Measurements from ENCODE around the gene DNAJC4.

The DNAJC4 gene

DNA sequence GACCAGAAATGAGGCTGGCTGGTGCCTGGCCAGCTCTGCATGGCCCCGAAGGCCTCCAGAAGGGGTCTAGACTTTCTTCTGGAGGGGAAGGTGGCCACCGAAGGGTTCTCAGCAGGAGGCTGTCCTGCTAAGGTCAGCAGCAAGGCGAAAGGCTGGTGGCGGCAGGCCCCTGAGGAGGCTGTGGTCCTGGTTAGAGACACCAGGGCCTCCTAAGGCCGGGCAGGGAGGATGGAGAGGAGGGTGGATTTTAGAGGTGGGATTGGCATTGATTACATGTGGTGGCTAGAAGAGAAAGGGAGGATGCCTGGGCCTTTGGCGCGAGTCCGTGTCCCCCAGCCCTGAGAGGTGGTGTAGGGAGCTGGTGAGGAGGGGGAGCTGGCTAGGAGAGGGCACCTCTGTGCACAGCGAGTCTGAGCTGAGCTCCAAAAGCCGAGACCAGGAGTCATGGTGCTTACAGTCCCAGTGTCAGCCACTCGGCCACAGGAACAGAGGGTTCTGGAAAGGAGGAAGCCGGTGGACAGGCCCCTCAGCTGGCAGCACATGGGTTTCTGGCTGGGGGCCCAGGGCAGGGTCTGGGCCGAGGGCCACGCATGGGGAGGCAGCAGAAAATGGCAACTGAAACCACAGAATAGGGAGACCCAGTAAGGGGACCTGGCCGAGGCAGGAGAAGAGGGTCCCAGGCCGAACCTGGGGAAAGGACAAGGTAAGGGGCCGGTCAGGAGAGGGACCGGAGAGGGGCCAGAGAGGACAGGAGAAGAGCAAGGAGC is 21.4 kb upstream of the DNAJC4 start:
- no peak for DNase-seq

GRCh38 chr11:64209563-64209843 is 20.8 kb upstream of the DNAJC4 start:
- DNase-seq = no peak

- DNase-seq = no peak
These were observed 19.9 kb upstream of the DNAJC4 start for GRCh38 chr11:64210301-64211020.

DNA sequence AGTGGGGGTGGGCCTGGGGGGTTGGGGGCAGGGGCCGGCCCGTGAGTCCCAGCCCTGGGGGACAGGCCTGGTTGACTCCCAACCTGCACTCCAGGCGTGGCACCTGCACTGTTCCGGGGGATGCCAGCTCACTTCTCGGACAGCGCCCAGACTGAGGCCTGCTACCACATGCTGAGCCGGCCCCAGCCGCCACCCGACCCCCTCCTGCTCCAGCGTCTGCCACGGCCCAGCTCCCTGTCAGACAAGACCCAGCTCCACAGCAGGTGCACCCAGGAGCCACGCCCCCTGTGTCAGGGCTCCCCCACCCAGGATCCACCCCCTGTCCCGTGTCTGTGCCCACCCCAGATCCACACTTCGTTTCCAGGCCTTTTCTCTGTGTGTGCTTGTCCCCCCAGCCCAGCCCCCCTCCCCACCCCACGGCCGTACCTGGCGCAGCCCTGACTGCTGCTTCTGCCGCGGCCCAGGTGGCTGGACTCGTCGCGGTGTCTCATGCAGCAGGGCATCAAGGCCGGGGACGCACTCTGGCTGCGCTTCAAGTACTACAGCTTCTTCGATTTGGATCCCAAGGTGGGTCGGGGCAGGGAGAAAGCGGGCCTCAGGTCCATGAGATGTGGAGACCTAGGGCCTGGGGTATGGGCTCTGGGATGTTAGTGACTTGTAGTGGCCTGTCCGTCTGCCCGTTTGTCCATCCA is 19.0 kb upstream of the DNAJC4 start:
- no peak for DNase-seq

DNA sequence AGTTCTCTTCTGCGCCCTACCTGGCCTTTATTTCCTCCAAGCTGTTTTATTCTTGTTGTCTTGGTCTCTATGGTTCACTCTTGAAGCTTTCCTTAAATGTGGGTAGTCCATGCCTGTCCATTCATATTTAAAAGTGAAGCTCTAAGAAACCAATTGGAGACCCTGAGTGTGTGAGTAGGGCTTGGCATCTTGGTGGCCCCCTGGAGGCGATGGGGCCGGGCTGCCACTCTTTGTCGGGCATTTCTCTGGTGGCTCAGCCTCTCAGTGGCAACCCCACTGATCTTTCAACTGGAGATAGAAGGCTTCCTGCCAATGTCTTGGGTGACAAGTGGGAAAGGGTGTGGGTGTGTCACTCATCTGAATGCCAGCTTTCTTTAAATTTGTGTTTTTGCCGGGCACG is 13.5 kb upstream of the DNAJC4 start:
- DNase-seq = no peak

DNA sequence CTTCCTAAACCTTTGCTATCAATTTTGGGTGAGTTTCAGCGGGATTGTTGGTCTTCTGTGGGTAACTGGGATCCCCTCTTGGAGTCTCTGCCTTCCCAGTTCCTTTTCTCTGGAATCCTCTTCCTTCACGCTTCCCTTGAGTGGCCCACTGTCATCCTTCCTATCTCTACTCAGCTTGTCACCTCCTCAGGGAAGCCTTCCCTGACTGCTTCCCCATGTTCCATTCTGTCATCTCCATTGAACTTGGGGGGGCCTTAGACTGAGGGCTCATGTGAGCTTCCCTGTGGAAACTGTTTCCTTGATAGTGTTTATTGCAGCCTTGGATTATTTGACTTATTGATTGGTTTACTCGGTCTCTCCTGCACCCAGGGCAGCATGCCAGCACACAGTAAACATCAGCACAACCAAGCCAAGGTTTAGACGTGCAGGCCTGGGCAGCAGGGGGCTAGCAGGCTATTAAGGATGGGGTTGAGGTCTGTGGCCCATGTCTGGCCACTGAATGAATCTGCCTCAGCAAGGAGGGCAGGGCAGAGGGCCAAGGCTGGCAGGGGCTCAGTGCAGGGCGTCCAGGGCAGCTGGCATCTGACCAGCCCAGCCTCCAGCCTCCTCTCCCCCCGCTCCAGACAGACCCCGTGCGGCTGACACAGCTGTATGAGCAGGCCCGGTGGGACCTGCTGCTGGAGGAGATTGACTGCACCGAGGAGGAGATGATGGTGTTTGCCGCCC is 11.6 kb upstream of the DNAJC4 start:
- DNase-seq = no peak

DNA sequence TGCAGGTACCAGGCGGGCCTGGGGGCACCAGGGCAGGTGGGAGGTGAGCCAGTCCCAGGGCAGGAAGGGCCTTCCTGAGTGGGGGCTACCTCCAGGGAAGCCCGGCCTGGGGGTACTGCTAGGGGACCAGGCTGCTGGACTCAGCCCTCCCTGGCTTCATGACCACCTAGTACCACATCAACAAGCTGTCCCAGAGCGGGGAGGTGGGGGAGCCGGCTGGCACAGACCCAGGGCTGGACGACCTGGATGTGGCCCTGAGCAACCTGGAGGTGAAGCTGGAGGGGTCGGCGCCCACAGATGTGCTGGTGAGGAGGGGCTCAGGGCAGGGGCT is 11.0 kb upstream of the DNAJC4 start:
- DNase-seq = no peak

GRCh38 chr11:64219755-64220154 is 10.6 kb upstream of the DNAJC4 start:
- no peak for DNase-seq

- DNase-seq = no peak
These were observed 10.1 kb upstream of the DNAJC4 start for GRCh38 chr11:64220271-64220670.

DNA sequence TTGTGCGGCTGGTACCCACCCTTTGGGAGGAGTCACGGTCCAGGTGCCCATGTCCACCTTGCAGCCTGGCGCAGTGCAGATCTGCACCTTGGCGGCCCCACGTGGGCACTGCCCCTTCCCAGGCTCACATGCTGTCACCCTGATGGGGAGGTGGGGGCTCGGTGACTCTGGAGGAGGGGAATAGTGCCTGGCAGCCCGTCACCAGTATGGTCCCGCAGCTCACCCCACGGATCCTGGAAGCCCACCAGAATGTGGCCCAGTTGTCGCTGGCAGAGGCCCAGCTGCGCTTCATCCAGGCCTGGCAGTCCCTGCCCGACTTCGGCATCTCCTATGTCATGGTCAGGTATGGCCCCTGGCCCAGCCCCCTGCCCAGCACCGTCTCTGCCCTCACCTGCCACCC is 9.6 kb upstream of the DNAJC4 start:
- no peak for DNase-seq

- no peak for DNase-seq
These were observed 7.7 kb upstream of the DNAJC4 start for GRCh38 chr11:64222651-64223000.

DNA sequence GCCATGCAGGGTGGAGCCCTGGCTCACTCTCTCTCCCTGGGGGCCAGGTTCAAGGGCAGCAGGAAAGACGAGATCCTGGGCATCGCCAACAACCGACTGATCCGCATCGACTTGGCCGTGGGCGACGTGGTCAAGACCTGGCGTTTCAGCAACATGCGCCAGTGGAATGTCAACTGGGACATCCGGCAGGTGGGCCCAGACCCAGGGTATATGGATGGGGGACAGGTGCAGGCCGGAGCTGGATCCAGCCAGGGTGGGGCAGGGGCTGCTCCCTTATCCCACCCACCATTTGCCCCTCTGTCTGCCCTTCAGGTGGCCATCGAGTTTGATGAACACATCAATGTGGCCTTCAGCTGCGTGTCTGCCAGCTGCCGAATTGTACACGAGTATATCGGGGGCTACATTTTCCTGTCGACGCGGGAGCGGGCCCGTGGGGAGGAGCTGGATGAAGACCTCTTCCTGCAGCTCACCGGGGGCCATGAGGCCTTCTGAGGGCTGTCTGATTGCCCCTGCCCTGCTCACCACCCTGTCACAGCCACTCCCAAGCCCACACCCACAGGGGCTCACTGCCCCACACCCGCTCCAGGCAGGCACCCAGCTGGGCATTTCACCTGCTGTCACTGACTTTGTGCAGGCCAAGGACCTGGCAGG is 7.2 kb upstream of the DNAJC4 start:
- no peak for DNase-seq

- no peak for DNase-seq
These were observed 6.0 kb upstream of the DNAJC4 start for GRCh38 chr11:64224151-64224890.

DNA sequence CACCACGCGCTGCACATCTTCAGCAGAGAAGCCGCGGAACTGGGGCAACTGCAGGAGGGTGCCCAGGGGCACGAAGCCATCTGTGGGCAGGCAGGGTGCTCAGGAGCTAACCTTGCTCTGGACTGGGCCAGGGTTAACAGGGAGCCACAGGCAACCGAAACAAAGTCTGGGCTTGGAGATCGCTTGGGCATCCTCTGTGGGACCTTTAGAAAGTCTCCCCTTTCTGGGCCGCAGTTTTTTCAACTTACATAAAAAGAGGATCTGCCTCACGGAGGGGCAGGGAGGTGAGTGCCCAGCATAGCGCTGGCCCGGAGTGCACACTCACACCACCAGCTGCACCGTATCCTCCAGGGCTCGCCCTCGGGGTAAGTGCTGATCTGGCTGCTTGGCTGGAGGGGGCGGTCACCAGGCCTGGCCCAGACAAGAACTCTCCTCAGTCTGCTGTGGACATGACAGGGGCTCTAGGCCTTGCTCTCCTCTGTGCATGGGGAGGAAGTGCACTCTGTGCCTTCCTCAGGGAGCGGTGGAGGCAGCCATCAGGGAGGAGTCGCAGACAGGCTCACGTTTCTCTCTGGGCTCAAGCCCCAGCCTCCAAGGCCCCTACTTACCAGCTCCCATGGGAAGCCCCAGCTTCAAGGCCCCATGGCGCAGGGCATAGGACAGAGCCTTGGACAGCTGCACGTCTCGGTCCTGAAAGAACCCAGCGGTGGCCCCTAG is 5.3 kb upstream of the DNAJC4 start:
- DNase-seq = no peak

- peak; percentile 89 for DNase-seq
These were observed 4.5 kb upstream of the DNAJC4 start, which contains the start of the genes NUDT22 and TRPT1 for GRCh38 chr11:64225608-64226506. TSS of gene NUDT22 (plus strand) at chr11:64226274. CDS start at chr11:64226653, 379 bp downstream. TSS of gene TRPT1 (minus strand) at chr11:64226186. CDS start at chr11:64225860, 326 bp downstream.

DNA sequence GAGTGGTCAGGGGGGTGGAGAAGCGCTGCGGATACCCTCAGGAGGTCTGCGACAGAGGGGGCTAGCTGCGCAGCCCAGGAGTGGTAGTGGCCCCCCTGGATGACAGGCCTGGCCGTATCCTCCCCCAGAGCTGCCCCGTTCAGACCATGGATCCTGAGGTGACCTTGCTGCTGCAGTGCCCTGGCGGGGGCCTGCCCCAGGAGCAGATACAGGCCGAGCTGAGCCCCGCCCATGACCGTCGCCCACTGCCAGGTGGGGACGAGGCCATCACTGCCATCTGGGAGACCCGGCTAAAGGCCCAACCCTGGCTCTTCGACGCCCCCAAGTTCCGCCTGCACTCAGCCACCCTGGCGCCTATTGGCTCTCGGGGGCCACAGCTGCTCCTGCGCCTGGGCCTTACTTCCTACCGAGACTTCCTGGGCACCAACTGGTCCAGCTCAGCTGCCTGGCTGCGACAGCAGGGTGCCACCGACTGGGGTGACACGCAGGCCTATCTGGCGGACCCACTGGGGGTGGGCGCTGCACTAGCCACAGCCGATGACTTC is 3.8 kb upstream of the DNAJC4 start:
- peak; percentile 71 for DNase-seq

- no peak for DNase-seq
These were observed 2.9 kb upstream of the DNAJC4 start for GRCh38 chr11:64227405-64227956.

DNA sequence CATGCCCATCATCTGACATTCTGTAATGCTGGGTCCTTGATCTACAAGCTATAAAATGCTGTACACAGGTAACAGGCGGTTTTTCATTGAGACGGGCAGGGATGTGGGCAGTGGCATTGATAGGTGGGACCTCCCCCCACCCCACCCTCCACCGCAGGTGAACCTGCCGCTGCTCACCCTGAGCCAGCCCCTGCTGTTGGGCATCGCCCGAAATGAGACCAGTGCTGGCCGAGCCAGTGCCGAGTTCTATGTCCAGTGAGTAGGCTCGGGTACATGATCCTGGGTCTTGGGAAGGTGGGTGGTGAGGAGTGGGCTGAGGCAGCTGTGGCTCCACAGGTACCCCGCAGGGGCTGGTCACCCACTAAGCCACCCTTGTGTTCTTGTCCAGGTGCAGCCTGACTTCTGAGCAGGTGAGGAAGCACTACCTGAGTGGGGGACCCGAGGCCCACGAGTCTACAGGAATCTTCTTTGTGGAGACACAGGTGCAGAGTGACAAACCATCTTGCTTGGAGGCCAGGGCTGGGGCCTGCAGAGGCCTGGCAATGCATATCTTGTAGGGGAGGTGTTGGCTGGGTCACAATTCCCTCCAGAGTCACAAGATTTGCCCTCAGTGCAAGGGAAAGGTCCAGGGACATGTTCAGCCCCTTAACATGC is 1.1 kb upstream of the DNAJC4 start:
- no peak for DNase-seq

- no peak for DNase-seq
These were observed 591 bp upstream of the DNAJC4 start for GRCh38 chr11:64229744-64230170.
